ENCODE data around the gene RBM42. TPM values are rescaled to one million over a fixed set of nuclear protein-coding genes. Genes with fewer than 3 reads are reported as not detected.

RBM42 gene
- total and polyA plus RNA-seq, 9 of the 15 experiments (the other 6 are each of a cell fraction or from before 2014, with no cell fraction given): 5.7 to 149 (median 32.4) TPM

DNA sequence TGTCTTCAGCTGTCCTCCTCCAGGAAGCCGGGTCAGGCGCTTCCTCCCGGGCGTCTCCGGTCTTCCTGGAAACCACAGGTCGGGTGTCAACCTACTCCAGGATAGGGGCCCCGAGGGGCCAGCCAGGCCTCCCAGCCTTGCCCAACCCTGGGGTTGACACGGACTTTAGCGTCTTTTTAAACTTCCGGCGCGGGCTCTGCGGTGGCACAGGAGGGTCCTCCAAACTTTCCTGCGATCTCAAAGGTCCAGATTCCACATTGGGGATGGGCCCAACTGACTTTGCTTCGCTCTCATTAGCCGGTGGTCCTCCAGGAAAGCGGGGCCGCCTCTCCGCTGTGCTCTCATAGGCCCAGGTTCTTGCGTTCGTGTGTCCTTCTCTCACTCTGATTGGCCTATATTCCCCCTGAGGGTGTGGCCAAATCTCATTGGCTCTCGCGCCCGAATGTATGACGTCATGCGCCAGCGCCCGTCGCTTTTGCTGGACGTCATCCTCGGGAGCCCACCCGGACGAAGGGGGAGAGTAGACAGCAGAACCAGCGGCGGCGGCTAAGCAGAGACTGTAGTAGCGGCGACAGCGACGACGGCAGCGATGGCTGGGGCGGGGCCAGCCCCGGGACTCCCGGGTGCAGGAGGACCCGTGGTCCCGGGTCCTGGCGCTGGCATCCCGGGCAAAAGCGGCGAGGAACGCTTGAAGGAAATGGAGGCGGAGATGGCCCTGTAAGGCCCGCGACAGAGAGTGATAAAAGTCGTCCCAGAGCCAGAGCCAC lies at the start of gene RBM42 (continued):
- no peak for TF ChIP-seq REST (IDR thresholded peaks at IDR 0.05; ENCODE audit: borderline replicate concordance)
- peak; percentile 30; the same call in 1 of the 2 replicates for TF ChIP-seq REST (CRISPR knock-in tag; IDR thresholded peaks at IDR 0.05; ENCODE audit: low read depth)
- TF ChIP-seq, protein P1, sequence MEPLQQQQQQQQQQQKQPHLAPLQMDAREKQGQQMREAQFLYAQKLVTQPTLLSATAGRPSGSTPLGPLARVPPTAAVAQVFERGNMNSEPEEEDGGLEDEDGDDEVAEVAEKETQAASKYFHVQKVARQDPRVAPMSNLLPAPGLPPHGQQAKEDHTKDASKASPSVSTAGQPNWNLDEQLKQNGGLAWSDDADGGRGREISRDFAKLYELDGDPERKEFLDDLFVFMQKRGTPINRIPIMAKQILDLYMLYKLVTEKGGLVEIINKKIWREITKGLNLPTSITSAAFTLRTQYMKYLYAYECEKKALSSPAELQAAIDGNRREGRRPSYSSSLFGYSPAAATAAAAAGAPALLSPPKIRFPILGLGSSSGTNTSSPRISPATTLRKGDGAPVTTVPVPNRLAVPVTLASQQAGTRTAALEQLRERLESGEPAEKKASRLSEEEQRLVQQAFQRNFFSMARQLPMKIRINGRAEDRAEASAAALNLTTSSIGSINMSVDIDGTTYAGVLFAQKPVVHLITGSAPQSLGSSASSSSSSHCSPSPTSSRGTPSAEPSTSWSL (CRISPR knock-in tag; IDR thresholded peaks at IDR 0.05; ENCODE audit: borderline replicate concordance): no peak
- no peak for TF ChIP-seq TRIM24 (IDR thresholded peaks at IDR 0.05)
- TF ChIP-seq, protein P2, sequence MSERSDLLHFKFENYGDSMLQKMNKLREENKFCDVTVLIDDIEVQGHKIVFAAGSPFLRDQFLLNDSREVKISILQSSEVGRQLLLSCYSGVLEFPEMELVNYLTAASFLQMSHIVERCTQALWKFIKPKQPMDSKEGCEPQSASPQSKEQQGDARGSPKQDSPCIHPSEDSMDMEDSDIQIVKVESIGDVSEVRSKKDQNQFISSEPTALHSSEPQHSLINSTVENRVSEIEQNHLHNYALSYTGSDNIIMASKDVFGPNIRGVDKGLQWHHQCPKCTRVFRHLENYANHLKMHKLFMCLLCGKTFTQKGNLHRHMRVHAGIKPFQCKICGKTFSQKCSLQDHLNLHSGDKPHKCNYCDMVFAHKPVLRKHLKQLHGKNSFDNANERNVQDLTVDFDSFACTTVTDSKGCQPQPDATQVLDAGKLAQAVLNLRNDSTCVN (CRISPR knock-in tag; IDR thresholded peaks at IDR 0.05): no peak
- TF ChIP-seq, protein P3, sequence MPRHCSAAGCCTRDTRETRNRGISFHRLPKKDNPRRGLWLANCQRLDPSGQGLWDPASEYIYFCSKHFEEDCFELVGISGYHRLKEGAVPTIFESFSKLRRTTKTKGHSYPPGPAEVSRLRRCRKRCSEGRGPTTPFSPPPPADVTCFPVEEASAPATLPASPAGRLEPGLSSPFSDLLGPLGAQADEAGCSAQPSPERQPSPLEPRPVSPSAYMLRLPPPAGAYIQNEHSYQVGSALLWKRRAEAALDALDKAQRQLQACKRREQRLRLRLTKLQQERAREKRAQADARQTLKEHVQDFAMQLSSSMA (CRISPR knock-in tag; IDR thresholded peaks at IDR 0.05): no peak
- no peak for TF ChIP-seq TGIF2 (CRISPR knock-in tag; IDR thresholded peaks at IDR 0.05)
- TF ChIP-seq ZNF24 (IDR thresholded peaks at IDR 0.05): no peak
- TF ChIP-seq, protein P4, sequence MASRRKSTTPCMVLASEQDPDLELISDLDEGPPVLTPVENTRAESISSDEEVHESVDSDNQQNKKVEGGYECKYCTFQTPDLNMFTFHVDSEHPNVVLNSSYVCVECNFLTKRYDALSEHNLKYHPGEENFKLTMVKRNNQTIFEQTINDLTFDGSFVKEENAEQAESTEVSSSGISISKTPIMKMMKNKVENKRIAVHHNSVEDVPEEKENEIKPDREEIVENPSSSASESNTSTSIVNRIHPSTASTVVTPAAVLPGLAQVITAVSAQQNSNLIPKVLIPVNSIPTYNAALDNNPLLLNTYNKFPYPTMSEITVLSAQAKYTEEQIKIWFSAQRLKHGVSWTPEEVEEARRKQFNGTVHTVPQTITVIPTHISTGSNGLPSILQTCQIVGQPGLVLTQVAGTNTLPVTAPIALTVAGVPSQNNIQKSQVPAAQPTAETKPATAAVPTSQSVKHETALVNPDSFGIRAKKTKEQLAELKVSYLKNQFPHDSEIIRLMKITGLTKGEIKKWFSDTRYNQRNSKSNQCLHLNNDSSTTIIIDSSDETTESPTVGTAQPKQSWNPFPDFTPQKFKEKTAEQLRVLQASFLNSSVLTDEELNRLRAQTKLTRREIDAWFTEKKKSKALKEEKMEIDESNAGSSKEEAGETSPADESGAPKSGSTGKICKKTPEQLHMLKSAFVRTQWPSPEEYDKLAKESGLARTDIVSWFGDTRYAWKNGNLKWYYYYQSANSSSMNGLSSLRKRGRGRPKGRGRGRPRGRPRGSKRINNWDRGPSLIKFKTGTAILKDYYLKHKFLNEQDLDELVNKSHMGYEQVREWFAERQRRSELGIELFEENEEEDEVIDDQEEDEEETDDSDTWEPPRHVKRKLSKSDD (conservative IDR thresholded peaks at IDR 0.05; ENCODE audit: low read length): peak; percentile 89
- TF ChIP-seq ZNF699 (CRISPR knock-in tag; IDR thresholded peaks at IDR 0.05; ENCODE audit: insufficient replicate concordance): no peak
- no peak for TF ChIP-seq HNRNPL (IDR thresholded peaks at IDR 0.05; ENCODE audit: low read depth, low read length)
- TF ChIP-seq L3MBTL2 (IDR thresholded peaks at IDR 0.05): peak; percentile 51

Measured in K562 (cell line).